GM21390 (cell line): ENCODE measurements around the gene HUNK.

Source experiments
- ATAC-seq: cut with Tn5 transposase; IDR thresholded peaks from one replicate; pipeline ENCODE4 v1.9.1; 2021; ENCODE audit not compliant: unreplicated experiment

The HUNK gene

GRCh38 chr21:31948676-31949075 lies 75.9 kb downstream of the HUNK start:
- ATAC-seq = no peak

- ATAC-seq = no peak
These were observed 80.0 kb downstream of the HUNK start for GRCh38 chr21:31952828-31953227.

DNA sequence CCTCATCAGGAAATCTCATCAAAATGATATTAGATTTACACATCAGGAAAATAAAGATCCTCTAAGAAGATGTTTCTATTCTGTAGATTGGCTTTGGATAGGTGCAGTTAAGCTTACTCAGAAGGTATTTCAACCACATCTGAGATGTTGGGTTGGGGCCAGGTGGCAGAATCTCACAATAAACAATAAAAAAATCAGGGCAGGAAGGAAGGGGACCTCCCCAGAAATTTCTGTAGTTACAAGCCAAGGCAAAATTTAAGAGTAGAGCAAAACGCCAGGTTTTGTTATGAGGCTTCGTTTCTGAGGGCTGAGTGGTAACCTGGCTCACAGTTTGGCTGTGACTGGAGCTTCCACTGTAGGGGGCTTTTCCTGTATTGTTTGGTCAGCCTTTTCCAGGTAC lies 84.8 kb downstream of the HUNK start:
- ATAC-seq = no peak

- ATAC-seq = no peak
These were observed 87.1 kb downstream of the HUNK start for GRCh38 chr21:31959881-31960280.

DNA sequence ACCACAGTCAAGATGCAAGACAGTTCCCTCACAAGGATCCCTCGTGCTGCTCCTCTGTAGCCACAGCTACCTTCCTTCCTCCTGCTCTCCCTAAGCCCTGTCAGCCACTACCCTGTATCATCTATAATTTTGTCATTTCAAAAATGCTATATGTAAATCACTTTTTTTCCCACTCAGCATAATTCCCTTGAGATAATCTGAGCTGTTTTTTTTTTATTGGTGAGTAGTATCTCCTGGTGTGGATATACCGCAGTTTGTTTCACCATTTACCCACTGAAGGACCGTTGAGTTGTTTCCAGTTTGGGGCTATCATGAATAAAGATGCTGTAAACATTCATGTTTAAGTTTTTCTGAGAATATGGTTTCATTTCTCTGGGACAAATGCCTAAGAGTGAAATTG lies 88.2 kb downstream of the HUNK start:
- no peak for ATAC-seq

GRCh38 chr21:31961704-31962103 lies 88.9 kb downstream of the HUNK start:
- no peak for ATAC-seq

- ATAC-seq = no peak
These were observed 91.9 kb downstream of the HUNK start for GRCh38 chr21:31964692-31965091.

GRCh38 chr21:31967334-31967733 lies 94.5 kb downstream of the HUNK start:
- no peak for ATAC-seq

DNA sequence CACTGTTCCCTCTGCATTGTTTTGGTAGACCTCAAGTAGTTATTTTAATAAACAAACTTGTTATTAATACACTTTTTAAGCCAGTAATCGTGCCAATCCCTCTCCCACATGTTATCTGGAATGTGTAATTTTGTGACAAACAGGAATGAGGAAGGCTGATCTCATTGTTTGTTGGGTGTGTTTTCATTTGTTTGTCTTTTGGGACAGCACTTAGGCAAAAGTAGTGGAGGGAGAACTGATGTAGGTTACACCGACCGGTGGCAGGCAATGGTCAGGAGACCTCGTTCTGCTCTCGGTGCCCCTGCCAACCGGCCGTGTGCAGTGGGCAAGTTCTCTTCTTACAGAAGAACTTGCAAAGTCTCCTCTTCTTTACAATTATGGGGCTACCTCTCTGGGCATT lies 99.8 kb downstream of the HUNK start:
- ATAC-seq = no peak

GRCh38 chr21:31973402-31973944 lies 100.7 kb downstream of the HUNK start:
- no peak for ATAC-seq

DNA sequence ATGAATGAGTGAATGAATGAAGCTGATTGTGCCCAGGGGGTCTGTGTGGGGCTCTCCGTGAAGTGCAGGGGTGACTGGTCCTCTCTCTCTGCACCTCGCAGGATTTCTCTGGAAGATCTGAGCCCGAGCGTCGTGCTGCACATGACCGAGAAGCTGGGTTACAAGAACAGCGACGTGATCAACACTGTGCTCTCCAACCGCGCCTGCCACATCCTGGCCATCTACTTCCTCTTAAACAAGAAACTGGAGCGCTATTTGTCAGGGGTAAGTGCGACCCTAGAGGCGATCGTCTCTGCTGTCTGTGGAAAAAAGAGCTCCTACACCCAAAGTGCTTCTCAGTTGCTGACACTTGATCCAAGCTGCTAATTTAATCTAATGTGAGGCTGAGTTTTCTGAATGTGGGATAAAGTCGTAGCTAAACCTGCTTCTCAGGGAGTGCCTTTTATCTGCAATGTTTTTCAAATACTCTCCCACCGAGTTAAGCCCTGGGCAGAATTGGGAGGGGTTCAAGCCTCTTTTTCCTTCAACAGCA lies 101.7 kb downstream of the HUNK start:
- ATAC-seq = no peak

DNA sequence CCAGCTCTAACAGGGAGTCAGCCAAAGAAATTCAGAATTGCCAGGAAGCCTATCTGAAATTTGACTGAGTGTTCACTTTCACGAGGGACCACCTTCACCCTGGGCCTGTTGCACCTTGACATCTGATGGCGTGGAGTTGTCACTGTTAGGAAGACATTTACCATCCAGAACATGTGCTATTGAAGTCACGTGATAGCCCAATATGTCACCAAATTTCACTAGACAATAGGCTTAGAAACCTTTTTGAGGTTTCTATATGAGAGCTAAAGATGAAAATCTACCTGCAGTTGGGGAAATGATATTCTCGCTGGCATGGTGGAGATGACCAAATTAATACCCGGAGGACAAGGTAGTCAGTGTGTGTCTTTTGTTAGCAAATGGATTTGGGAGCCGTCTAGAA lies 102.7 kb downstream of the HUNK start:
- no peak for ATAC-seq

- ATAC-seq = no peak
These were observed 105.0 kb downstream of the HUNK start for GRCh38 chr21:31977816-31978215.

GRCh38 chr21:31983120-31983519 lies 110.3 kb downstream of the HUNK start:
- ATAC-seq = no peak

- ATAC-seq = no peak
These were observed 110.7 kb downstream of the HUNK start for GRCh38 chr21:31983554-31983953.

DNA sequence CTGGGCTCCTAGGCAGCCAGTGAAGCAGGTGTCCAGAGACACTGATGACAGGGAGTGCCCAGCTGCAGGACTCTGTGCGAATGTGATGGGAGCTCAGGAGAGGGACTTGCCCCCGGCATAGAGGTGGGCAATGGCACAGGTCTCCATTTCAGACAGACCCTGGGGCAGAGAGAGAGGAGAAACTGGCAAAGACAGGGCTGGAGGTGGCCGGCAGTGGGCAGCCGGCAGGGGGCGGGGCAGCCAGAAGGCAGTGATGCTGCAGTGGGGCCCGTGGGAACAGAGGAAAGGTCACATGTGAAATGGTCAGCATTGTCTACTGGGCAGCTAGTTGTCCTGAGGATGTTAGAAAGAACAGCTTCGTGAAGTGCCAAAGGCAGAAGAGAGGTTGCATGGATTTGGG lies 112.6 kb downstream of the HUNK start:
- no peak for ATAC-seq

GRCh38 chr21:31986035-31986856 lies 113.4 kb downstream of the HUNK start:
- ATAC-seq = no peak

GRCh38 chr21:31987696-31988095 lies 114.9 kb downstream of the HUNK start:
- ATAC-seq = no peak

GRCh38 chr21:31988492-31989290 lies 115.9 kb downstream of the HUNK start:
- no peak for ATAC-seq

DNA sequence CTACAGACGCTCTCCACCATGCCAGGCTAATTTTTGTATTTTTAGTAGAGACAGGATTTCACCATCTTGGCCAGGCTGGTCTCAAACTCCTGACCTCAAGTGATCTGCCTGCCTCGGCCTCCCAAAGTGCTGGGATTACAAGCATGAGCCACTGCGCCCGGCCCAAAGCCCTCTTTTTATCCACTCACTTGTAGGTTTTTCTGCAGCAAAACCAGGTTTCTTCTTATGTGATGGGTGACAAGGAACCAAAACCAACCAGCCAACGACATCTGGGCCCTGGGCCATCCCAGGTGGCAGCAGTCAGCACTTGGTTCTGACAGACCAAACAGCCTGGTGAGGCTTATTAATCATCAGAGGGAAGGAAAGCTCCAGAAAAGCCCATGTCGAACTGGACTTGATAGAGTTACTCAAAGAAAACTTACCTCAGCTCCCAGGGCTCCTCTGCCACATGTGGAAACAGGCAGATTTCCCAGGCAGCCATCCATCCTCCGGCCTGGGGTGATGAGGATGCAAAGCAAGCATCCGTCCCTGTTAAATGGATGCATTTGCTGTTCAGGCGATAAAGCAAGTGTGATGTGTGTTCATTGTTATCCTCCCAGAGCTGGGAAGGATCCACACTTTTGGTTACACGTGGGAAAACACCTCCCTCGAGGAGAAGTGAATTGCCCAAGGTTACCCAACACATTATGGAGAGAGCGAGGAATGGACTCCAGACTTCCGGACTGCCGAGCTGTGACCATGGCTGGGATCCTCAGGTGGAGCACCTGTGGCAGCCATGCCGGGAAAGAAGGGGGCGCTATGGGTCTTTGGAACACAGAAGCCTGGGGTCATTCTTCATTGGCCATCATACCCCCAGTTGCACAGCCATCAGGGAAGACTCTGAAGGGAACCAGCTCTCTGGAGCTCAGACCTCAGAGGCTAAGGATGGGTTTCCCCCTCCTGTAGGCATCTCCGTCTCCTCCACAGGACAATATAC lies 118.8 kb downstream of the HUNK start:
- ATAC-seq = no peak

GRCh38 chr21:31992391-31992790 lies 119.6 kb downstream of the HUNK start:
- no peak for ATAC-seq
